Right atrium auricular region (tissue), 2 donors: ENCODE results near the gene NET1. TPM values are rescaled to one million over a fixed set of nuclear protein-coding genes. Genes with fewer than 3 reads are reported as not detected.
A peak's percentile ranks its signal among the peaks of the same experiment; 100 is the strongest.

Source experiments
- DNase-seq: peaks from one replicate; pipeline ENCODE4 v3.0.0-alpha.2; 2019; ENCODE audit warnings: low spot score
- H3K27ac ChIP-seq, 2 donors: fragments of 200-600 bp; sonication (generic); 1 replicate in 1 of 2; 2 replicates in 1 of 2; pipeline ENCODE4 v1.5.1; 2016 to 2019
- H3K27me3 ChIP-seq, 2 donors: fragments of 200-600 bp; sonication (generic); one replicate each; pipeline versions ENCODE4 v1.5.1 to v1.6.0; 2017 to 2019
- H3K36me3 ChIP-seq: fragments of 200-600 bp; sonication (generic); one replicate; pipeline ENCODE4 v1.5.1; 2016
- H3K4me1 ChIP-seq, 2 donors: fragments of 200-600 bp; sonication (generic); one replicate each; pipeline versions ENCODE4 v1.5.1 to v1.6.0; 2017 to 2019
- H3K4me3 ChIP-seq, 2 donors: fragments of 200-600 bp; sonication (generic); 1 replicate in 1 of 2; 2 replicates in 1 of 2; pipeline ENCODE4 v1.5.1; 2017 to 2019; ENCODE audit warnings: mild to moderate bottlenecking in 1 of 2, moderate library complexity in 1 of 2
- H3K9me3 ChIP-seq, 2 donors: fragments of 200-600 bp; sonication (generic); one replicate each; pipeline ENCODE4 v1.5.1; 2019
- total RNA-seq, 2 donors: library from RNA; depleted of rRNA; stranded (reverse); fragments of >200 nt; gene quantifications; one replicate each; pipeline ENCODE4 v1.1.0, GENCODE V29; 2016
- TF ChIP-seq, protein P1 (sequence below), 2 donors: fragments of 200-600 bp; sonication (generic); IDR thresholded peaks; one replicate each; pipeline ENCODE4 v1.5.1; 2019; ENCODE audit warnings: antibody characterized with exemption in 2 of 2

The NET1 gene
- total RNA-seq, 2 donors from 2014 or later = 12.8 to 19.8 TPM

DNA sequence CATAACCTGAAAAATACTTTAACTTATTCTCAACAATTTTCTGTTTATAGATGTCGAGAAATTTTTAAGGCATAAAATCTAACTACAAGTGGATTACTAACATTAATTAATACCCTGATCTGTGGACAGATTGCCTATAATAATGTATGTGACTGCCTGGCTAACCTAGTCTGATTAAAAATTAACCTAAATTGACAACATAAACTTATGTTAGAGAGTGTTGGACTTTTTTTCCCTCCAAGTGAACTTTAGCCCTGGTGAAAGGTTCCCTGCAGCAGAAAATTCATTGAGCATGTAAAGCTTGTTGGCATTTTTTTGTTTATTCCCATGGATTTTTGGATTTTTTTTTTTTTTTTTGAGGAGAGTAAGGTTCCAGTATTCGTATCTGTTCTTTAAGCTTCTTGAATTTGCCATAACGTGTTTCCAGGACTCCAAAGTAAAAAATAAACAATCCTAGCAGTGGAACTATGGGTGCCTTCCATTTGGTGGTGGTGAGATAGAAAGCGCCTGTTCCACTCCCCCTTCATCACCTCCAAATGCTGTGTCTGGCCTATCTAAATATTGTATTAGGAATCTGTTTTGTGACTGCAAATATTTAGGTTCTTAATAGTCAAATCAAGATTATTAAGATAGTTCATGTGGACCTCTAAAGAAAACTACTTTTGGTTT is 36.1 kb downstream of the NET1 start:
- Histone ChIP-seq H3K36me3 (peaks cover 16% of the 10 kb centered on the region), H3K27me3 (no peaks in the 10 kb centered on the region), H3K9me3 (no peaks in the 10 kb centered on the region), H3K4me1 (no peaks in the 10 kb centered on the region), H3K4me3 (peak overlapping the region; percentile 43 to 46), H3K27ac (peak overlapping the region in 1 of 2 donors; percentile 58)
- TF ChIP-seq, protein P1, sequence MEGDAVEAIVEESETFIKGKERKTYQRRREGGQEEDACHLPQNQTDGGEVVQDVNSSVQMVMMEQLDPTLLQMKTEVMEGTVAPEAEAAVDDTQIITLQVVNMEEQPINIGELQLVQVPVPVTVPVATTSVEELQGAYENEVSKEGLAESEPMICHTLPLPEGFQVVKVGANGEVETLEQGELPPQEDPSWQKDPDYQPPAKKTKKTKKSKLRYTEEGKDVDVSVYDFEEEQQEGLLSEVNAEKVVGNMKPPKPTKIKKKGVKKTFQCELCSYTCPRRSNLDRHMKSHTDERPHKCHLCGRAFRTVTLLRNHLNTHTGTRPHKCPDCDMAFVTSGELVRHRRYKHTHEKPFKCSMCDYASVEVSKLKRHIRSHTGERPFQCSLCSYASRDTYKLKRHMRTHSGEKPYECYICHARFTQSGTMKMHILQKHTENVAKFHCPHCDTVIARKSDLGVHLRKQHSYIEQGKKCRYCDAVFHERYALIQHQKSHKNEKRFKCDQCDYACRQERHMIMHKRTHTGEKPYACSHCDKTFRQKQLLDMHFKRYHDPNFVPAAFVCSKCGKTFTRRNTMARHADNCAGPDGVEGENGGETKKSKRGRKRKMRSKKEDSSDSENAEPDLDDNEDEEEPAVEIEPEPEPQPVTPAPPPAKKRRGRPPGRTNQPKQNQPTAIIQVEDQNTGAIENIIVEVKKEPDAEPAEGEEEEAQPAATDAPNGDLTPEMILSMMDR (IDR thresholded peaks at IDR 0.05) = no peak
- no peak for DNase-seq

DNA sequence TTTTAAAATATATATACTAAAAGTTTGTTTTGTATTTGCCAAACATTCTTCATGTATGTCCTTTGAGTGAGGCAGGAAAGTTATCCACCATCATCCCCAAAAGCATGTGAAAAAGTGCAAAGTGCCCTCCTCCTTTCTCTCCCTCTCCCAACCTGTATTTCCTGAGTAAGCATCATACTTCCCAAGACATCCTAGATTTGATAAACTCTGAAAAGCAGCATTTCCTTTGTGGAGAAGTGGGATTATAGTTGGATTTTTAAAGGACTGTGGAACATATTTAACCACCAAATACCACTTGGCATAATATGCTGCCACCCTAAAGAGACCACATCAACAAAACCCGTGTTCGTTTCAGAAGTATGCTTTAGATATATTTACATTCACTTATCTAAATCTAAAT is 36.9 kb downstream of the NET1 start:
- H3K36me3 ChIP-seq = peaks cover 24% of the 10 kb centered on the region
- TF ChIP-seq, protein P1 (IDR thresholded peaks at IDR 0.05) = no peak
- DNase-seq = no peak
- H3K4me3 ChIP-seq = peak overlapping the region in 1 of 2 donors; percentile 46
- no peaks in the 10 kb centered on the region for H3K27me3 ChIP-seq
- H3K4me1 ChIP-seq = no peaks in the 10 kb centered on the region
- peak overlapping the region; percentile 17 to 25 for H3K27ac ChIP-seq
- H3K9me3 ChIP-seq = no peaks in the 10 kb centered on the region

DNA sequence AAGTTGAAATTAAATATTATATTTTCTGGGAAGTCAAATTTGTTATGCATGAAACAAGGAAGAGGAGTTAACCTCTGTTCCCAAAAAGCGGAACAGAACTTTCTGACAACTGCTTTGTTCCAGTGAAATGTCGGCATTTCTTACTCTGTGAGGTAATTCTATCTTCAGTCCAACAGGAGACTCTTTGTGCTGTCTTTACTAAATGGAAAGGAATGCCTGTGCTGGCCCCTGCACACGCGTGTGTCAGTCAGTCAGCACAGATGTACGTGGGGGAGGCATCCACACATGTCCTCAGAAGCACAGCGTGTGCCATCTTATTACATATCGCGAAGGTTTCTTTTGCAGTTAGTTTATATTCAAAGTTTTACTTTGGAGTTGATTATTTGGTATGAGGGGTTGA is 37.5 kb downstream of the NET1 start:
- DNase-seq = peak; percentile 64
- Histone ChIP-seq H3K27ac (peak overlapping the region in 1 of 2 donors; percentile 25), H3K36me3 (peaks cover 30% of the 10 kb centered on the region), H3K9me3 (no peaks in the 10 kb centered on the region), H3K27me3 (no peaks in the 10 kb centered on the region), H3K4me3 (peak overlapping the region in 1 of 2 donors; percentile 46), H3K4me1 (no peaks in the 10 kb centered on the region)
- TF ChIP-seq, protein P1 (IDR thresholded peaks at IDR 0.05) = no peak

DNA sequence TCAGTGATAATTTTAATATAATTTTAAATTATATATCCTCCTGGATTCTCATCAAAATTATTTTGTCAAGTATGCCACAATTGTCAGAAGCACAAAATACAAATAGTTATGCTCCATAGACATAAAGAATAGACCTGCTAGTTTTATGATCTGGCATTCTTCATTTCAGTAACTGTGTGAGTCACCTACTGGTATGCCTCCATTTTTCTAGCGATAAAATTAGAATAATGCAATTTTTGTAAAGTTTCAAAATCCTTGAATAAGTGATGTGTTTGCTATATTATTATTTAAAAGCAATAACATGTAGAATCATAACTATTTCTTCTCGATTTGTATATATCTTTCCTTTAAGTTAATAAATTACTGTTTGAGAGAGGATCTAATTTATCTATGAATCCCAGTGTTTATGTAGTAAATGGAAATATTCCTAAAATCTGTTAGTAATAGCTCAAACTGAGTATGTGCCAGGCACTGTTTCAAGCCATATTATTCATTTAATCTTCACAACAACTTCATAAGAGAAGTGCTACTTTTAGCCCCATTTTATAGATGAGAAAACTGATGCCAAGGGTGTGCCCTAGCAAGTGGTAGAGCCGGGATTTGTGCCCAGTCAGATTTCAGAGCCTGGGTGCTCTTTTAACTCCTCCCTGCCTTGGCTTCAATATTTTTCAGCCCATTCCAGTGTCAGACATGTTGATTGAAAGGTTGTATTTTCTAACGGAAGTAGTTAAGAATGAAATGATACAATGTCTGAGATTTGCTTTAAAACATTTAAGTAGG is 38.4 kb downstream of the NET1 start:
- peak overlapping the region in 1 of 2 donors; percentile 25 for H3K27ac ChIP-seq
- TF ChIP-seq, protein P1 (IDR thresholded peaks at IDR 0.05) = no peak
- peaks cover 39% of the 10 kb centered on the region for H3K36me3 ChIP-seq
- H3K4me1 ChIP-seq = no peaks in the 10 kb centered on the region
- no peaks in the 10 kb centered on the region for H3K9me3 ChIP-seq
- no peaks in the 10 kb centered on the region for H3K27me3 ChIP-seq
- no peak overlapping the region for H3K4me3 ChIP-seq
- DNase-seq = no peak

DNA sequence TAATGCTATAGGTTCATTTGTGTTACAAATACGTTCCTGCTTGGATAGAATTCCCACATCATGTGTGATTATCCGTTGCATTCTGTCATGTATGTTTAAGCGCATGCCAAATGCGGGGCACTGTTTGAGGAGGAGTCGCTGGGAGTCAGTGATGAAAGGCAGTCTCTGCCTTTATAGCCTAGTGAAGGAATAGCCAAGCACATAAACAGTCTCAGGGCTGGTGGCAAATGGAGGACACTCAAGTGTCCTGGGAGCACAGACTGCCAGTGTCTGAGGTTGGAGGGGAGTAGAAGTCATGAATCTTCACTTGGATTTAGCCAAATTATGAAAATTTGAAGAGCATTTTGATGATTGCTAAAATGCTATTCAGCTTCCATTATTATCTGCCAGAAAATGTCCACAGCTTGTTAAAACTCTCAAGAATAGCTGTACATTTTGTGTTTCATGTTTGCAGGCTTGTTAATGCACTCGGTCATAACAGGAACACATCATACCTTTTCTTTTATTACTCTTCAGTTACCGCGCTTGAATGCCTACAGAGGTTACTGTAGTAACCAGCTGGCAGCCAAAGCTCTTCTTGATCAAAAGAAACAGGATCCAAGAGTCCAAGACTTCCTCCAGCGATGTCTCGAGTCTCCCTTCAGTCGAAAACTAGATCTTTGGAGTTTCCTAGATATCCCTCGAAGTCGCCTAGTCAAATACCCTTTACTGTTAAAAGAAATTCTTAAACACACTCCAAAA is 41.6 kb downstream of the NET1 start:
- no peak for DNase-seq
- H3K27me3 ChIP-seq = no peaks in the 10 kb centered on the region
- H3K4me1 ChIP-seq = no peaks in the 10 kb centered on the region
- no peak overlapping the region for H3K4me3 ChIP-seq
- H3K9me3 ChIP-seq = no peaks in the 10 kb centered on the region
- H3K36me3 ChIP-seq = peaks cover 53% of the 10 kb centered on the region
- no peak overlapping the region for H3K27ac ChIP-seq
- TF ChIP-seq, protein P1 (IDR thresholded peaks at IDR 0.05) = no peak
